Adrenal gland (tissue), 5 donors: ENCODE data around the gene OR10H2.

Experiments
- CTCF ChIP-seq, 6 experiments: fragments of 450-650 bp in 4 of 6; fragments of 200-600 bp in 2 of 6; sonication (generic) in 1 of 6; IDR thresholded peaks; 1 replicate in 5 of 6; 2 replicates in 1 of 6; pipeline versions ENCODE4 v1.5.1 to v1.8.0; 2016 to 2021; ENCODE audit warnings: antibody characterized with exemption in 6 of 6, mild to moderate bottlenecking in 2 of 6, moderate library complexity in 1 of 6
- POLR2A ChIP-seq, 2 donors: fragments of 450-650 bp; IDR thresholded peaks; one replicate each; pipeline ENCODE4 v1.6.1; 2017; ENCODE audit warnings: antibody characterized with exemption in 2 of 2, mild to moderate bottlenecking in 2 of 2, moderate library complexity in 1 of 2
- donor health status: DM: no; HTN: no; CAD: no.

GRCh38 chr19:15730538-15730937 lies 2.7 kb downstream of the OR10H2 start:
- TF ChIP-seq CTCF (IDR thresholded peaks at IDR 0.05) (no peak), POLR2A (IDR thresholded peaks at IDR 0.05) (no peak)
